ENCODE data around the gene TRIM47. TPM values are rescaled to one million over a fixed set of nuclear protein-coding genes. Genes with fewer than 3 reads are reported as not detected.

Gene TRIM47
- total and polyA plus RNA-seq, 2 experiments from 2014 or later = 1.2 to 1.4 TPM

DNA sequence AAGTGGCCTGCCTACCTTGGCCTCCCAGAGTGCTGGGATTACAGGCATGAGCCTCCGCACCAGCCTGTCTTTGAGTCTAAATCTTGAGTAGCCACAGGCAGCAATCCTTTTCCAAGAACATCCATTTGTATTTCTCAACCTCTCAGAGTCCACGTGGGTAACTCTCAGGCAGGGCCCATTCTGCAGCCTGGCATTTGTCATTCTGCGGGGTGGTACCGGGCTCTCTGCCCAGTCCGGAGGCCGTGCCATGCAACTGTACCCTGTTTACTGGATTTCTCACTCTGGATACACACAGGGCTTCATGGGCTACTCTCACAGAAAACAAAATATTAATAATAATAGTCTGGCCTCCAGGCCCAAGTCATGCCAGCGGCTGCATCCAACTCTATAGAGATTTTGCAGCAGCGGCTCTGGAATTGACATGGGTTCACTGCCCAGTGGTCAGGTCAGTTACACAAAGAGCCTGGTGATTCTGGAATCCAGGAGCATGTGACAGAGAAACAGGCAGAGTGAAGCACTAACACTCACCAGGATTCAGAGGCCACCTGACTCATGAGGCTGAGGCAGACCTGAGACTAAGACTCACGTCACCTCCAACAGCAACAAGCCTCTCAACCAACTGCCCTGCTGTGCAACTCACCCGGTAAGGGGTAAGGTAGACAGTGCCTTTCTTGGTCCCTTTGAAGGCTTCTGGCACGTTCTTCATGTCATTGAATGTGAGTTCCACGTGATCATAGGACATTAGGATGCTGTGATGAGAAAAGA, 27.3 kb downstream of the TRIM47 start:
- Histone ChIP-seq H3K79me2 (ENCODE audit: insufficient read depth) (peaks cover 8% of the 10 kb centered on the region; the same call in 1 of the 2 replicates), H3K4me2 (ENCODE audit: unreplicated experiment) (no peak overlapping the region), H3K36me3 (ENCODE audit: low read depth) (peaks cover 12% of the 10 kb centered on the region), H3K9ac (no peak overlapping the region), H3K4me3 (no peak overlapping the region), H2AFZ (no peak overlapping the region), H4K20me1 (ENCODE audit: insufficient read depth) (no peaks in the 10 kb centered on the region), H3K9me2 (ENCODE audit: insufficient read depth) (no peaks in the 10 kb centered on the region), H3F3A (ENCODE audit: insufficient read depth) (peaks cover 18% of the 10 kb centered on the region), H3K27ac (no peak overlapping the region), H3K9me3 (ENCODE audit: low read depth) (no peaks in the 10 kb centered on the region), H3K27me3 (replicated peaks; ENCODE audit: insufficient read depth) (no peaks in the 10 kb centered on the region), H3K4me1 (ENCODE audit: insufficient read depth) (peaks cover 19% of the 10 kb centered on the region)
- TF ChIP-seq EZH2phosphoT487 (IDR thresholded peaks at IDR 0.05; ENCODE audit: insufficient read depth, low read depth) (no peak), EZH2 (IDR thresholded peaks at IDR 0.05; ENCODE audit: insufficient read depth, poor library complexity, severe bottlenecking) (no peak)
- DNase-seq = no peak
- in situ Hi-C loops (cut with MboI) = no loop called here
- 90 to 93% methylated on average over 12 of the region's 12 CpGs for WGBS, 2 experiments (ENCODE audit: low coverage in 1 of 2, low lambda C conversion rate in 2 of 2, missing lambda C conversion rate in 2 of 2)

DNA sequence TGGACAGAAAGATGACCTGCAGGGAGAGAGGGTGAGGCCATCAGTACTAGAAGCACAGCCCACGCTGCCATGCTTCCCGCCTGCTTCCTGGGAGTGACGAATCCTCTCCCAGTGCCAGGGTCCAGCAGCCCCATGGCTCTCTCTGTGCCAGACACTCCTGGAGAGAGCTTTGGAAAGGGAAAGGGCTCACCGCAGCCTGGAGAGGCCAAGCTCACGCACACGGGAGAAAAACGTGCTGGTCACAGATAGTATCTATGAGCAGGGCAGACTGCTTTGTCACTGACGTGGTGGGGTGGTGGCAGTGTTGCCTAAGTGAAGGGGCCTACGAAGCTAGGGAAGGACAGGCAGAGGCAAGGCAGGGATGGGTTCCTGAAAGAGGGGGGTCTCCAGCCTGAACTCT, 28.7 kb downstream of the TRIM47 start:
- no peak overlapping the region for H2AFZ ChIP-seq
- H4K20me1 ChIP-seq (ENCODE audit: insufficient read depth) = no peaks in the 10 kb centered on the region
- H3K9ac ChIP-seq = no peak overlapping the region
- no peak for DNase-seq
- no peaks in the 10 kb centered on the region for H3K9me3 ChIP-seq (ENCODE audit: low read depth)
- no peak overlapping the region for H3K4me2 ChIP-seq (ENCODE audit: unreplicated experiment)
- peaks cover 18% of the 10 kb centered on the region for H3F3A ChIP-seq (ENCODE audit: insufficient read depth)
- peaks cover 21% of the 10 kb centered on the region for H3K4me1 ChIP-seq (ENCODE audit: insufficient read depth)
- H3K79me2 ChIP-seq (ENCODE audit: insufficient read depth) = peaks cover 8% of the 10 kb centered on the region; the same call in 1 of the 2 replicates
- H3K4me3 ChIP-seq = no peak overlapping the region
- no peak for TF ChIP-seq EZH2 (IDR thresholded peaks at IDR 0.05; ENCODE audit: insufficient read depth, poor library complexity, severe bottlenecking)
- H3K9me2 ChIP-seq (ENCODE audit: insufficient read depth) = no peaks in the 10 kb centered on the region
- in situ Hi-C loops (cut with MboI) = no loop called here
- H3K27ac ChIP-seq = no peak overlapping the region
- 84 to 86% methylated on average over 9 of the region's 9 CpGs for WGBS, 2 experiments (ENCODE audit: low coverage in 1 of 2, low lambda C conversion rate in 2 of 2, missing lambda C conversion rate in 2 of 2)
- no peaks in the 10 kb centered on the region for H3K27me3 ChIP-seq (replicated peaks; ENCODE audit: insufficient read depth)
- H3K36me3 ChIP-seq (ENCODE audit: low read depth) = peaks cover 12% of the 10 kb centered on the region

DNA sequence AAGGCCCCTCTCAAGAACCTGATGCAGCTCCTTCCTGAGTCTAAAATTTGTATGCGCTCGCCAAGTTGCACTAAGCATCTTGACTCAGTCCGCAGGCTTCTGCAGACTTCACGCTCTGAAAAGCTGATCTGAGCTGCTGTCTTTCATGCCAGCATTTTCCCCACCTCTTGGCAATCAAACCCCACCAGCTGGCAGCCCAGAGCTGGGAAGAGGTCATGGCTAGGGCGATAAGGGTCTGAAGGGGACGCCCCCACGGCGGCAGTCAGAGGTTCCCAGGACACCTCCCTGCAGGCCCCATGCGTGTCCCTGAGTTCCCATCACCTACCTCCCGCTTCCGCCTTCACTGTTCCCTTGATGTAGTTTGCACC, 29.1 kb downstream of the TRIM47 start:
- H3K27ac ChIP-seq = no peak overlapping the region
- H3F3A ChIP-seq (ENCODE audit: insufficient read depth) = peaks cover 13% of the 10 kb centered on the region
- peaks cover 8% of the 10 kb centered on the region; the same call in 1 of the 2 replicates for H3K79me2 ChIP-seq (ENCODE audit: insufficient read depth)
- no peaks in the 10 kb centered on the region for H3K9me3 ChIP-seq (ENCODE audit: low read depth)
- no peak overlapping the region for H2AFZ ChIP-seq
- no peak overlapping the region for H3K4me3 ChIP-seq
- DNase-seq = no peak
- H3K9me2 ChIP-seq (ENCODE audit: insufficient read depth) = no peaks in the 10 kb centered on the region
- H4K20me1 ChIP-seq (ENCODE audit: insufficient read depth) = no peaks in the 10 kb centered on the region
- TF ChIP-seq EZH2 (IDR thresholded peaks at IDR 0.05; ENCODE audit: insufficient read depth, poor library complexity, severe bottlenecking) (no peak), EZH2phosphoT487 (IDR thresholded peaks at IDR 0.05; ENCODE audit: insufficient read depth, low read depth) (no peak)
- in situ Hi-C loops (cut with MboI) = no loop called here
- H3K27me3 ChIP-seq (replicated peaks; ENCODE audit: insufficient read depth) = no peaks in the 10 kb centered on the region
- peaks cover 17% of the 10 kb centered on the region for H3K4me1 ChIP-seq (ENCODE audit: insufficient read depth)
- 90 to 92% methylated on average over 11 of the region's 11 CpGs for WGBS, 2 experiments (ENCODE audit: low coverage in 1 of 2, low lambda C conversion rate in 2 of 2, missing lambda C conversion rate in 2 of 2)
- peaks cover 12% of the 10 kb centered on the region for H3K36me3 ChIP-seq (ENCODE audit: low read depth)
- no peak overlapping the region for H3K9ac ChIP-seq
- H3K4me2 ChIP-seq (ENCODE audit: unreplicated experiment) = no peak overlapping the region

- Histone ChIP-seq H3K36me3 (ENCODE audit: low read depth) (peaks cover 12% of the 10 kb centered on the region), H3K79me2 (ENCODE audit: insufficient read depth) (peaks cover 8% of the 10 kb centered on the region; the same call in 1 of the 2 replicates), H3K4me1 (ENCODE audit: insufficient read depth) (peaks cover 11% of the 10 kb centered on the region), H4K20me1 (ENCODE audit: insufficient read depth) (no peaks in the 10 kb centered on the region), H2AFZ (no peak overlapping the region), H3K27ac (no peak overlapping the region), H3K27me3 (replicated peaks; ENCODE audit: insufficient read depth) (no peaks in the 10 kb centered on the region), H3K9me3 (ENCODE audit: low read depth) (no peaks in the 10 kb centered on the region), H3K4me2 (ENCODE audit: unreplicated experiment) (no peak overlapping the region), H3K9me2 (ENCODE audit: insufficient read depth) (no peaks in the 10 kb centered on the region), H3F3A (ENCODE audit: insufficient read depth) (peaks cover 7% of the 10 kb centered on the region; the same call in 1 of the 2 replicates), H3K4me3 (no peak overlapping the region), H3K9ac (no peak overlapping the region)
- in situ Hi-C loops (cut with MboI) = no loop called here
- peak; percentile 57 for DNase-seq
- 53 to 56% methylated on average over 16 of the region's 16 CpGs for WGBS, 2 experiments (ENCODE audit: low coverage in 1 of 2, low lambda C conversion rate in 2 of 2, missing lambda C conversion rate in 2 of 2)
- TF ChIP-seq EZH2phosphoT487 (IDR thresholded peaks at IDR 0.05; ENCODE audit: insufficient read depth, low read depth) (no peak), EZH2 (IDR thresholded peaks at IDR 0.05; ENCODE audit: insufficient read depth, poor library complexity, severe bottlenecking) (no peak)
These were observed 29.7 kb downstream of the TRIM47 start for GRCh38 chr17:75848523-75849278.
